Endothelial cell of umbilical vein (primary cell): Measurements from ENCODE around the gene NRF1. TPM values are rescaled to one million over a fixed set of nuclear protein-coding genes. Genes with fewer than 3 reads are reported as not detected.

Experiments used
- BruUV-seq: library from RNA; stranded (reverse); fragments of 400-500 nt; replicated peaks from 2 replicates; lab custom pipeline; 2021; lab: Mats Ljungman, UMichigan
- CTCF ChIA-PET: fragments of 300-600, 350-600 bp; sonication (Branson Sonifier 250); formaldehyde crosslinking; loops from one replicate; lab custom pipeline; 2021; ENCODE audit warnings: antibody characterized with exemption, inconsistent platforms; lab: Charles Lee
- POLR2A ChIA-PET: fragments of 300-600, 350-600 bp; sonication (Branson Sonifier 250); formaldehyde crosslinking; loops from one replicate; lab custom pipeline; 2021; ENCODE audit warnings: antibody characterized with exemption, inconsistent platforms; lab: Charles Lee
- DNase-seq: peaks from one replicate; pipeline ENCODE4 v3.0.0-alpha.2; 2011; ENCODE audit warnings: low read depth, low spot score
- FAIRE-seq: peaks from 2 replicates; lab custom pipeline; 2011; peaks lifted over from hg19 to GRCh38; lab: Jason Lieb, UNC
- H2AFZ ChIP-seq: 2 replicates; pipeline ENCODE4 v1.6.0; 2012; ENCODE audit warnings: low read depth, low read length, control low read depth, inconsistent platforms
- H3K27ac ChIP-seq: 2 replicates; pipeline ENCODE4 v1.5.1; 2011; ENCODE audit warnings: low read depth, mild to moderate bottlenecking, control low read depth, low read length, moderate library complexity; ENCODE audit not compliant: insufficient read depth
- H3K27me3 ChIP-seq, 2 experiments: 2 replicates each; pipeline versions ENCODE4 v1.6.0 to v1.6.1; 2011; ENCODE audit warnings: low read length in 2 of 2, mixed read lengths in 1 of 2; ENCODE audit not compliant: control insufficient read depth in 2 of 2, insufficient read depth in 2 of 2
- H3K36me3 ChIP-seq, 2 experiments: 2 replicates in 1 of 2; 3 replicates in 1 of 2; pipeline ENCODE4 v1.5.1; 2011; ENCODE audit warnings: low read length in 2 of 2, mild to moderate bottlenecking in 1 of 2, moderate library complexity in 1 of 2; ENCODE audit not compliant: control insufficient read depth in 2 of 2, insufficient read depth in 2 of 2; ENCODE audit errors: extremely low read depth in 1 of 2
- H3K4me1 ChIP-seq: 3 replicates; pipeline ENCODE4 v1.5.1; 2011; ENCODE audit warnings: mild to moderate bottlenecking, low read length; ENCODE audit not compliant: control insufficient read depth, insufficient read depth; ENCODE audit errors: extremely low read depth
- H3K4me2 ChIP-seq: 2 replicates; pipeline ENCODE4 v1.6.1; 2011; ENCODE audit warnings: low read length, control low read depth, mixed read lengths; ENCODE audit not compliant: insufficient read depth
- H3K4me3 ChIP-seq, 3 experiments: fragments of 200-600 bp in 1 of 3; sonication (generic), shearing (Covaris generic) in 1 of 3; replicated peaks in 1 of 3; 2 replicates each; pipeline ENCODE4 v1.5.1; 2011 to 2016; ENCODE audit warnings: control low read depth in 3 of 3, low read length in 3 of 3, mild to moderate bottlenecking in 2 of 3, inconsistent platforms in 1 of 3, low read depth in 1 of 3, moderate library complexity in 1 of 3; ENCODE audit not compliant: insufficient read depth in 1 of 3
- H3K79me2 ChIP-seq: 2 replicates; pipeline ENCODE4 v1.6.0; 2012; ENCODE audit warnings: low read length, inconsistent platforms; ENCODE audit not compliant: control insufficient read depth, insufficient read depth
- H3K9ac ChIP-seq: replicated peaks from 2 replicates; pipeline ENCODE3; 2011; ENCODE audit warnings: low read length, control low read depth; ENCODE audit not compliant: insufficient read depth; ENCODE audit errors: extremely low read depth
- H3K9me1 ChIP-seq: replicated peaks from 3 replicates; pipeline ENCODE4 v1.6.0; 2011; ENCODE audit warnings: mild to moderate bottlenecking, low read length; ENCODE audit not compliant: control insufficient read depth, insufficient read depth; ENCODE audit errors: extremely low read depth
- H3K9me3 ChIP-seq: replicated peaks from 2 replicates; pipeline ENCODE4 v1.5.1; 2012; ENCODE audit warnings: low read length, inconsistent platforms; ENCODE audit not compliant: control insufficient read depth, insufficient read depth
- H4K20me1 ChIP-seq: replicated peaks from 2 replicates; pipeline ENCODE3; 2011; ENCODE audit warnings: mild to moderate bottlenecking, low read length; ENCODE audit not compliant: control insufficient read depth, insufficient read depth; ENCODE audit errors: extremely low read depth
- CTCF ChIP-seq, 2 donors: IDR thresholded peaks; 1 replicate in 1 of 2; 2 replicates in 1 of 2; pipeline ENCODE4 v1.5.1; 2011; ENCODE audit warnings: low read length in 2 of 2, mild to moderate bottlenecking in 2 of 2, moderate library complexity in 2 of 2, control low read depth in 1 of 2, inconsistent platforms in 1 of 2, low read depth in 1 of 2; ENCODE audit not compliant: insufficient read depth in 1 of 2; ENCODE audit errors: extremely low read depth in 1 of 2
- EZH2 ChIP-seq: IDR thresholded peaks from 2 replicates; pipeline ENCODE4 v1.6.1; 2012; ENCODE audit warnings: borderline replicate concordance, low read depth, mild to moderate bottlenecking, moderate library complexity, low read length, inconsistent platforms; ENCODE audit not compliant: severe bottlenecking
- FOS ChIP-seq: IDR thresholded peaks from 2 replicates; pipeline ENCODE4 v1.6.1; 2011; ENCODE audit warnings: mild to moderate bottlenecking, low read length, moderate library complexity, borderline replicate concordance; ENCODE audit not compliant: insufficient read depth
- GATA2 ChIP-seq: IDR thresholded peaks from 2 replicates; pipeline ENCODE4 v1.7.0; 2011; ENCODE audit warnings: low read depth, mild to moderate bottlenecking, moderate library complexity, mixed read lengths, low read length; ENCODE audit not compliant: insufficient read length, insufficient read depth
- JUN ChIP-seq: IDR thresholded peaks from 2 replicates; pipeline ENCODE4 v1.6.1; 2011; ENCODE audit warnings: borderline replicate concordance, low read depth; ENCODE audit not compliant: insufficient read length, insufficient read depth
- MAX ChIP-seq: IDR thresholded peaks from 2 replicates; pipeline ENCODE4 v1.6.1; 2011; ENCODE audit not compliant: insufficient read depth, insufficient read length
- MYC ChIP-seq: IDR thresholded peaks from one replicate; pipeline ENCODE4 v1.6.1; 2011; ENCODE audit warnings: mild to moderate bottlenecking, low read depth, low read length
- POLR2A ChIP-seq: IDR thresholded peaks from 2 replicates; pipeline ENCODE4 v1.6.1; 2012; ENCODE audit warnings: low read depth, mild to moderate bottlenecking, control low read depth, low read length
- POLR2AphosphoS5 ChIP-seq: IDR thresholded peaks from 2 replicates; pipeline ENCODE4 v1.6.1; 2012; ENCODE audit warnings: low read depth, mild to moderate bottlenecking, control low read depth, low read length, moderate library complexity; ENCODE audit not compliant: insufficient read depth
- dilution Hi-C: fragments of 300-500 bp; cut with MboI; formaldehyde crosslinking; loops from one replicate; pipeline ENCODE4 v1.15.0; 2019; ENCODE audit warnings: low sequenced_read_pairs; ENCODE audit not compliant: extremely low pct_ligation_motif_present
- intact Hi-C: fragments of 100-400 bp; cut with micrococcal nuclease; formaldehyde crosslinking; loops from one replicate; pipeline ENCODE4 v1.10.0; 2022
- polyA plus RNA-seq, 4 experiments: library from polyadenylated mRNA; depleted of rRNA in 3 of 4; stranded (reverse) in 3 of 4; unstranded in 1 of 4; fragments of >200 nt; gene quantifications; 2 replicates each; pipeline versions ENCODE4 v1.2.1 to v1.2.3, GENCODE V29; 2011 to 2012; ENCODE audit warnings: missing spikeins in 1 of 4
- total RNA-seq: library from RNA; stranded (reverse); gene quantifications from 2 replicates; pipeline ENCODE4 v1.2.3, GENCODE V29; 2021

NRF1 gene
- total and polyA plus RNA-seq, 2 donors (not counting 3 experiments of a cell fraction or from before 2014, with no cell fraction given) = 14.6 to 20.3 TPM

GRCh38 chr7:129751916-129752315 lies 140.4 kb downstream of the NRF1 start:
- Histone ChIP-seq H3K4me3 (no peak overlapping the region), H3K9me3 (no peaks in the 10 kb centered on the region), H3K36me3 (peaks cover 5% of the 10 kb centered on the region in 2 experiments), H3K4me2 (no peak overlapping the region), H3K79me2 (no peaks in the 10 kb centered on the region), H3K27me3 (no peaks in the 10 kb centered on the region), H4K20me1 (no peaks in the 10 kb centered on the region), H3K4me1 (no peaks in the 10 kb centered on the region), H3K9me1 (no peaks in the 10 kb centered on the region), H3K27ac (no peak overlapping the region), H3K9ac (no peak overlapping the region), H2AFZ (no peak overlapping the region)
- DNase-seq (no peak), FAIRE-seq (no peak)
- dilution Hi-C loops = no loop called here
- no peak for TF ChIP-seq JUN
- TF ChIP-seq GATA2 = no peak
- no peak for TF ChIP-seq POLR2A
- no peak for TF ChIP-seq MAX
- TF ChIP-seq FOS = no peak
- TF ChIP-seq POLR2AphosphoS5 = no peak
- TF ChIP-seq EZH2 = no peak
- TF ChIP-seq CTCF (IDR thresholded peaks at IDR 0.05; ENCODE audit: extremely low read depth in 1 of 2, insufficient read depth in 1 of 2, low read depth in 1 of 2, low read length in 2 of 2) = no peak
- no peak for TF ChIP-seq MYC
- no TSS peak for BruUV-seq
- POLR2A ChIA-PET = no interaction called here
- CTCF ChIA-PET = no interaction called here
- intact Hi-C loops = no loop called here
